Posterior vena cava (tissue), 2 donors: Measurements from ENCODE around the gene RBM47. TPM values are rescaled to one million over a fixed set of nuclear protein-coding genes. Genes with fewer than 3 reads are reported as not detected.
"Not testable (repeated sequence)": the region's sequence is repeated elsewhere in the genome, so short reads cannot be mapped to it uniquely, and the experiment has no call there.

Experiments
- DNase-seq: peaks from one replicate; pipeline ENCODE4 v3.0.0-alpha.2; 2020; ENCODE audit warnings: low spot score
- intact Hi-C, 2 donors: fragments of 100-400 bp; cut with DNase I; formaldehyde crosslinking; loops; one replicate each; pipeline versions ENCODE4 v1.14.1 to v1.14.2; 2022 to 2023
- total RNA-seq, 2 donors: library from RNA; stranded (reverse); fragmentation: NEBNext Ultra II Directional; extraction: Animal tissue kit (Norgen Biotek cat#: 25700); gene quantifications; one replicate each; pipeline ENCODE4 v1.2.1, GENCODE V29; 2021
- donor health status: DM: yes; HTN: yes; CAD: no.
- donor health status: DM: yes; HTN: yes; CAD: no.

Gene RBM47
- total RNA-seq, 2 donors from 2014 or later: 12.5 to 22.6 TPM

DNA sequence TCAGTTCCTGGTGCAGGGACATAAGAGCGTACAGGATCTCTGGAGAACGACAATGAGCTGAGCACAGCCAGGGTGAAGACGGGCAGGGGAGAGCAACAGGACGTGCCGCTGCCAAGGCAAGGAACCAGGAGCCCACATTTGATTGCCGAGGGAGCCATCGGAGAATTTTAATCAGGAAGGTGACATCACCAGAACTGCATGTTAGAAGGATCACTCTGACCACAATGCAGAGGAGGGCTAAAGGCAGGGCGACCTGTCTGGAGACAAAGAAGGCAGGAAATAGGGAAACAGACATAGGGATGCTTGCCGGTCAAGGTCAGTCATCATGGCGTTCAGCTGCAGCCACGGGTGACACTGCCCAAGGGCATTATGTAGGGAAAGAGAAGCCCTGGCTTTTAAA is 81.4 kb downstream of the RBM47 start:
- intact Hi-C loops: no loop called here
- no peak for DNase-seq

DNA sequence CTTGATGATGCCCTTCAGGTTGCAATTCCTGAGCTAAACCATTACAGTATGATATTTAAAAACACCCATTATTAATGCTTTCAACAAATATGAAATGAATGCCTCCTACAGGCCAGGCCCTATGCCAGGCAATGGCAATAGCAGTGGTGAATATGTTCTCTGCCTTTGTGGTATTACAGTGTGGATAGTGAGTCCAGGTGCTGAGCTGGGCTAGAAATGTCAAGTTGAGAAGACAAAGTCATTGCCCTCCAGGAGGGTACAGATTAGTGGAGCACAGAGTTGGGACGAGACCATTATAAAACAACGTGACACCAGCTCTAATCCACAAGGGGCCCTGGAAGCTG is 81.9 kb downstream of the RBM47 start:
- DNase-seq: no peak
- intact Hi-C loops: no loop called here

DNA sequence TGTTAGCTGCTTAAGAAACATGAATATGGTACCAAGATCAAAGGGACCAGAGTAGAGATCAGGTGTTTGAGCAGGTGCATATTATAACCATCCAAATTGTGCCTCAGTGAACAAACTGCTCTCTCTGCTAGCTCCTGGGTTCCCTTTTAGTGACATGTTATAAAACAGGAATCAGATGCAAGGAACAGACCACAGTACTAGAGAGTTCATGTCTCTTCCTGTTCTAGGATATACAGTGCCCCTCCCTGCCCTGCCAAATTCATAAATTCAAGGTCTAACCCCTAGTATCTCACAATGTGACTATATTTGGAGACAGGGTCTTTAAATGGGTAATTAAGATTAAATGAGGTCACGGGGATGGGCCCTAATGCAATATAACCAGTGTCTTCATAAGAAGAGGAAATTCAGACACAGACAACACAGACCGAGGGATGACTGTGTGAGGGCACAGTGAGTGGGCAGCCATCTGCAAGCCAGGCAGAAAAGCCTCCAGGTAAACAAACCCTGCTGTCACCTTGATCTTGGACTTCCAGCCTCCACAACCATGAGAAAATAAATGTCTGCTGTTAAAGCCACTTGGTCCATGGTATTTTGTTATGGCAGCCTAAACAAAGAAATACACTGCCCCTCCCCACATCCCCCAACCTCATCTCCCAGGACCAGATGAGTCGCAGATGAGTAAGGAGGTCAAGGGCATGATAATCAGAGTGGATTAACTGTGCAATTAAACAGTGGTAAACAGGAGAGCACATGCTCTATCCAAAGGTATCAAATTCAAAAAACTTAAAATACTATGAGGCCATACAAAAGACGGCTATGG is 82.5 kb downstream of the RBM47 start:
- intact Hi-C loops: no loop called here

DNA sequence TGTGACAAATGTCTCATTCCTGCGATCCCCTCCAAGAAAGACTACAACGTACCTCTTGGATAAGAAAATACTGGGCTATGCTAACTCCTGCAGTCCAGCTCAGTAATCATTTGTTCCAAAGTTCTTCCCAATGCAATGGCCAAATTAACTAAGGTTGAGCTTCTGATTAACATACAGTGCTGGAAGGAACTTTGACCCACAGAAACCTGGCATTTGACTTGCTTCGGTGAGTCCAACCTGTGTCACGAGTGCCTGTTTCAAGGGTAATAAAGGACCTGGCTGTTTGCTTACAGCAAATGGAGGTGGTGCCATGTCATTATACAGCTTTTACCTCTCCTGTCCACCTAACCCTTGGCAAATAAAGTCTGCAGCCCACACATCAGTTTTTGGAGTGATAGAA is 83.2 kb downstream of the RBM47 start:
- no peak for DNase-seq
- intact Hi-C loops: no loop called here

More for the DNA sequence above, 82.5 kb downstream of the RBM47 start:
- no peak for DNase-seq

DNA sequence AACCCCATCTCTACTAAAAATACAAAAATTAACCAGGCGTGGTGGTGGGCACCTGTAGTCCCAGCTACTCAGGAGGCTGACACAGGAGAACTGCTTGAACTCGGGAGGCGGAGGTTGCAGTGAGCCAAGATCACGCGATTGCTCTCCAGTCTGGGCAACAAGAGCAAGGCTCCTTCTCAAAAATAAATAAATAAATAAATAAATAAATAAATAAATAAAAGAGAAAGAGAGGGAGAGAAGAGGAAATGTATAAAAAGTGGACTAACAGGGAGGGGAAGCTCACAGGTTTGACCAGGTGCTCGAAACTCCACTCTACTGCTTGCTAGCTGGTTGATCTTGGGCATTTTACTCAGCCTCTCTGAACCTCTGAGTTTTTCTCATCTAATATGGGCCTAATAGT is 84.2 kb downstream of the RBM47 start:
- DNase-seq, intact Hi-C loops: not testable (repeated sequence)

DNA sequence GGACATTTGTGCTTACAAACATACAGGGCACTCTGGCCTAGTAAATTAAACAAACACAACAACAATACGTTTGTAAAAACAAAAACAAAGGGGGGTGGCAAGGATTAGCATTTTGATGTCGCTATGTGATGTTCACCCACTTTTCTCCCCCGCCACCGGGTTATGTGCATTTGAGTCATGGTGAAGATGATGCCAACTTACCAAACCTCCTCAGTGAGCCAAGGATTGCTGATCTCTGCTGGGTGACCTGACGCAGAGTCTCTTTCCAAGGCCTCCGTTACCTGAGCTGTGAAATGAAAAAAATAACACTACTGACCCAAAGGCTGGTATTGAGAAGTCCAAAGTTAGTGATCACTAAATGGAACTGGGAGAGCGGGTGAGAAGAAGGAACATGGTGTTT is 85.4 kb downstream of the RBM47 start:
- intact Hi-C loops: no loop called here
- no peak for DNase-seq

DNA sequence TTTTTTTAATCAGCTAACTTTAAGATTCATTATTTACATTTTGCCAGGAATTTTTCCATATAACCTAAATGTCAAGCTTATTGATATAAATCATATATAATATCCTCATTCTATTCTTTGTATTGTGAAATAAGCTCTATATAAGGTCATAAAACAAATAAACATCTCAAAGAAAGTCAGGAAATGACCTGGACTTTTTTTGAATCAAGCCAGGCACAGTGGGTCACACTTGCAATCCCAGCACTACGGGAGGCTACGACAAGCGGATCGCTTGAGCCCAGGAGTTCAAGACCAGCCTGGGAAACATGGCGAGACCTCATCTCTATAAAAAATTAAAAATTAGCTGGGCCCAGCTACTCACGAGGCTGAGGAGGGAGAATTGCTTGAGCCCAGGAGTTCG is 88.9 kb downstream of the RBM47 start:
- DNase-seq: no peak
- intact Hi-C loops: no loop called here

DNA sequence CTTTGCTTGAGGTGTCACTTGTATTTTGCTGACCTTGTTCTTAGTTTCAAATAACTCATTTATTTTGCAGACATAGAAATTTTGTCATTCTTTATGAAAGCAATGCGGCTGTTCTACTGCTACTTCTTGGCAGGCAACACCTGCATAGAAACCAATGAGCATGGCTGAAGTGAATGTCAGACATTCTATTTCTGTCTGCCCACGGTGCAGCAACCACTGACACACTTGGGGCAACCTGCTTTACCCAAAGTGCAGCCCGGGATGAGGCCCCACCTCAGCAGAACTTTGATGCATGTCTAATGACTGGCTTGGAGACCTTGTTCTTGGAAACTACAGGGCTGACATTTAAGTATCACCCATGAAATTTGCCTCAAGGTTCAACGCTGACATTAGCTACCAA is 93.6 kb downstream of the RBM47 start:
- intact Hi-C loops: no loop called here

DNA sequence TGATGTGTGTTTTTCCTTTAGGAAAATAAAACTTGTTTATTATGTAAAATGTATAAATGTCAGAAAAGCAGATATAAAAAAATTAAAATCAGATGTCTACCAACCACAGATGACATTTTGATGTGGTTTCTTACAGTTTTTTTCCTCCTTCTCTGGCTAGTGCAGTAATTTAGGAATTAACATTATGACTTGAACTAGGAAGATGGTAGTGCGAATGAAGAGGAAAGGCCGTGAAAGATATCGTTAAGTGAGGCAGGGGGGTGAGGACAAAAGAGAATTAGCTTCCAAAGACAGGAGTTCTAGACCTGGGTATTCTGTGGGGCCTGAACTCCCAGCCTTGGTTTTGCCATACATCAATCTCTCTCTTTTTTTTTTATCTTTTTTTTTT is 98.0 kb downstream of the RBM47 start:
- no peak for DNase-seq
- intact Hi-C loops: no loop called here

More for the DNA sequence above, 93.6 kb downstream of the RBM47 start:
- no peak for DNase-seq

DNA sequence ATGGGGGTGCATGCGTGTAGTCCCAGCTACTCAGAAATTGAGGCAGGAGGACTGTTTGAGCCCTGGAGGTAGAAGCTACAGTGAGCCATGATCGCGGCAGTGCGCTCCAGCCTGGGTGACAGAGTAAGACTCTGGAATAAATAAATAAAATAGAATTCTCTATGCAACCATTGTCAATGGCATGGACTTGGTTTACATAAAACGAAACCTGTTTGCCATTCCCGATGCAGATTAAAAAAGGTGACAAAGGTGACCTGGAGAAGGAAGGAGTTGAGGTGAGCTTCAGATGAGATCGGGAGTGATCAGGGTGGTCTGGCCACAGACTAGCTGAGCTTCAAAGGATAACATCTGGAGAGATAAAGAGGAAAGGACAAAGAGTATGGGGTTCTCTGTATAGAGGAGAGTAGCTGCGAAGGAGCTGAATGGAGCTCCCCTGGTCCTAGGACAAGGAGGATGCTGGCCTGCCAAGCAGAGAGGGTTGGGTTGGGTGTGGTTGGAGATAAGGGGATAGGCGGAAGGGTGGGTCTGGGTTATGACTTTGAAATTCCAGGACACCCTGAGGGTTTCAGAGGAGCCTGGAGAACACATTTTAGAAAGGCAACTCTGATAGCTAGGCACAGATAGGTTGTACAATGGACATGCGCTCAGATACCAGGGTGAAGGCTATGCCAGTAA is 98.6 kb downstream of the RBM47 start:
- intact Hi-C loops: no loop called here
- DNase-seq: no peak

DNA sequence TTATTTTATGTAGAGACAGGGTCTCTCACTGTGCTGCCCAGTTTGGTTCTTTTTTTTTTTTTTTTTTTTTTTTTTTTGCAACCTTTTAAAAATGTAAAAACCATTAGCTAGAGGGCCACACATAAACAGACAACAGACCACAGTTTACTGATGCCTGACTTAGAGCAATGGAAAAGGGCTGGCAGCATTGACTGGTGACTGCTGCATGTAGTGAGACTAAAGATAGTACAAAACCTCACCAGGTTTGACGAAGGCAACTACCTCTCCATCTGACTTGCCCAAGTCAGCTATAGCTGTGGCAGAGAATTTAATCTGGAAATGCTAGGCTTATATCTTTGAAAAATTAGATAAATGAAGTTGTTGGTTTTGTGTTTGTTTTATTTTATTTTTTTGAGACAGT is 102.9 kb downstream of the RBM47 start:
- intact Hi-C loops: no loop called here
- no peak for DNase-seq

DNA sequence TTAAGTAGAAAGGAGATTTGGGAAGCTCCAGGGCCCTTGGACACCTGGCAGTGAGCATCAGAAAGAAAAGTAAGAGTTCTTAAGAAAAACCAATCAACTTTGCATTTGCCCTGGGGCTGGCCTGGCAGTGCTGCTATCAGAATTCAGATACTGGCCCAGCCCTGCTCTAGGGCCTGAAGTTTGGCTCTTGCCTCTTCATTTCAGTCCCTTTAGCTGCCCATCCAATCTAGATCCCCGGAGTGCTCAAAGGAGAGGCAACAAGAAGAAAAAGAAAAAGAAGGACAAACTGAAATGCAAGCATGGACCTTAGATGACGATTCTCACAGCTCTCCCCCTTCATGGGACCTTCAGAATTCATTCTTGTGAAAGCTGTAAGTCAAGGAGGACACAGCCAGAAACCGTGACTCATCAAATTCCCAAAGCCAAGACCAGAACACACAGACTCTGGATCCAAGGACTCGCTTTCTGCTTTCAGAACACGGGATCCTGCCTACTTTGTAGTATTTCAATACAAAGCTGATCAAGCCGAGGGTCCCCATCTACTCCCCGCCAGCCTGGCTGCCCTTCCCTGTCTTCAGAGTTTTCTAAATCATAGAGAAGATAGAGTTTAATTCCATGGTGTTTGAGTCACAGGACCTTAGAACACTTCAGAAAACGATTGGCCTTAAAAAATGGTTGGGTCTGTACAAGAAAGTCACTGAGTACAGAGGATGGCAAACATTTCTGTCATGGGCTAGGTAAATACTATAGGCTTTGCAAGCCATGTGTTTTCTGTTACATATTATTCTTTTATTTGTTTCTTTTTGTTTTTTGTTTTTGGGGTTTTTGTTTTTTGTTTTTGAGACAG is 103.7 kb downstream of the RBM47 start:
- intact Hi-C loops: no loop called here
- no peak for DNase-seq

DNA sequence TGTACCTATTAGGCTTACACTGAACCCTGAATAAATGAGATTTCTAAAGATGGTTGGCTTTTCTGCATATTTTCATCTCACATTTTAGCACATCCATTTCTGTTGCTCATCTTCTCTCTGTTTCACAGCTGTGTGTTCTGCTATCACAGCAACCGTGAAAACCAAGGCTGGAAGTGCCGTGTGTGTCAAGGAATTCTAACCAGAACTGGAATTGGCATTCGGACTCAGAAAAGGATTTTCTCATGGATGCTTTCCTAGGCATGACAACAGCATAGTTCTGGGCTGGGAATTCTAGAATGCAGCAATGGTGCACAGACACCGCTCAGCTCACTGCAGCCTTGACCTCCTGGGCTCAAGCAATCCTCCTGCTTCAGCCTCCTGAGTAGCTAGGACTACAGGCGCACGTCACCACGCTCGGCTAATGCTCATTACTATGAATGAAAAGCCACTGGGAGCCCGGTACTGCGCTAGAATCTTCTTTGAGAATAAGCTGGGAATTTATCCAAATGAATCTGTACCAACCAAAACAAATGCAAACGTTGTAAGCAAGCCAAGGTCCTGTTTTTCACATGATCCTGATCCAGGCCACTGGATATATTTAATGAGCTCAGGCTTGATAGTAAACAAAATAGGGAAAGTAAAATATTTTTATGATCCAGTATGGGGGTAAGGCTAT is 105.2 kb downstream of the RBM47 start:
- no peak for DNase-seq
- intact Hi-C loops: no loop called here

DNA sequence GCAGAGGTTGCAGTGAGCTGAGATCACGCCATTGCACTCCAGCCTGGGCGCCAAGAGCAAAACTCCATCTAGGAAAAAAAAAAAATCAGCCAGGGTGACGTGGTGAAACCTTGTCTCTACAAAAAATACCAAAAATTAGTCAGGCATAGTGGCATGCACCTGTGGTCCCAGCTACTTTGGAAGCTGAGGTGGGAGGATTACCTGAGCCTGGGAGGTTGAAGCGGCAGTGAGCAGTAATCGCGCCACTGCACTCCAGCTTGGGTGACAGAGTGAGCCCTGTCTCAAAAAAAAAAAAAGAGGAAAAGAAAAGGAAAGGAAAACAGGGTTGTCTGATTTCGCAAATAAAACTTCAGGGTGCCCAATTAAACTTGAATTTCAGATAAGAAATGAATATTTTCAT is 106.1 kb downstream of the RBM47 start:
- no peak for DNase-seq
- intact Hi-C loops: no loop called here

DNA sequence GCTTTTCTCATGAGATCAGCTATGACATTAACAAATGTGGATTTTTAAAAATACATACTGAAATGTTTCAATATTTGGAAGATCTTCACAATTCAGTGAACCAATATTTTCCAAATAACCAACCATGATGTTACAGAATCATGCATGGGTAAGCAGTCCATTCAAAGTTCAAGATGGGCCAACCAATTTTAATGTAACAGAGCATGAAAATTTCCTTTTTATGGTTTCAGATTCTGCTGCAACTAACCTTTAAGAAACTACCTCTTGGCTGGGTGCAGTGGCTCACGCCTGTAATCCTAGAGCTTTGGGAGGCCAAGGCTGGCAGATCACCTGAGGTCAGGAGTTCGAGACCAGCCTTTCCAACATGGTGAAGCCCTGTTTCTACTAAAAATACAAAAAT is 107.7 kb downstream of the RBM47 start:
- DNase-seq: no peak
- intact Hi-C loops: no loop called here

DNA sequence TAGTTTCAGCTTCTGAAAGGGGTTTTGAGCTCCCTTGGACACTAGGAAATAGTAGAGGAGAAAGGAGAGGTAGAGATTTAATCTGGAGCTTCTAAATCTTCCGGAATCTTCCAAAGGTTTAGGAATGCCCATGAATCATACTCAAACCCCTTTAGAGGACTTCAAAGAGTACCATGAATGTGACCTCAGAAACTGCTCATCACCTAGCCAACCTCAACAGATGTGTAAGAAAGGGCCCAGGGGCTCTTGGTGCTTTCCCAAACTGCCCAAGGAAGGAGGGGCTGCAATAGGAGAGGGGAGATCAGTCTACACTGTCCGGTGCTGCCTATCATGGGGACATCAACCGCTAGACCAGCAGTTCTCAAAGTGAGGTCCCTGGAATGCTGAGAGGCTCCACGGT is 109.1 kb downstream of the RBM47 start:
- intact Hi-C loops: no loop called here
- no peak for DNase-seq

DNA sequence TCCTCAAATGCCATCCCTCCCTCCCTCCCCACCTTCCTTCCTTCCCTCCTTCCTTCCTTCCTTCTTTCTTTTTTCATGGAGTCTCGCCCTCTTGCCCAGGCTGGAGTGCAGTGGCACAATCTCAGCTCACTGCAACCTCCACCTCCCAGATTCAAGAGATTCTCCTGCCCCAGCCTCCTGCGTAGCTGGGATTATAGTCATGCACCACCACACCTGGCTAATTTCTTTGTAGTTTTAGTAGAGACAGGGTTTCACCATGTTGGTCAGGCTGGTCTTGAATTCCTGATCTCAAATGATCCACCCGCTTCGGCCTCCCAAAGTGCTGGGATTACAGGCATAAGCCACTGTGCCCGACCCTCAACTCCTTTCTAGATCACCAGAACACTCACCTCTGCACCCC is 112.6 kb downstream of the RBM47 start:
- intact Hi-C loops, DNase-seq: not testable (repeated sequence)

DNA sequence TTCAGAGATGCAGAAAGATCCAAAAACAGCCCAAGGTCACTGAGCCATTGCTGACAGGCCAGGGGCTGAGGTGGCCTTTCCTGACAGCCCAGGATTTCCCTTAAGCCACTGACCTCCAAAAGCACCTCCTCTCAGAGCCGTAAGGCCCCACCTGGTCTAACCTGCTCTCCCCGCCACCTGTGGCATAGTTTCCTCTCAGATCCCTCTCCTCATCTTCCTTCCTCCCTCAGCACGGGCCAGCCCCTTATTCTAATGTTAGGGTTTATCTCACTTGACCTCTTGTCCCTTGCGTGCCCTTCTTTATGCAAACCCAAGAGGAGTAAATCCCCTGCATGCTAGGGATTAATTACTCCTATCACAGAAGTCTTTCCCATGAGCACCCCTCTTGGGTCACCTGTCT is 113.0 kb downstream of the RBM47 start:
- no peak for DNase-seq
- intact Hi-C loops: no loop called here

DNA sequence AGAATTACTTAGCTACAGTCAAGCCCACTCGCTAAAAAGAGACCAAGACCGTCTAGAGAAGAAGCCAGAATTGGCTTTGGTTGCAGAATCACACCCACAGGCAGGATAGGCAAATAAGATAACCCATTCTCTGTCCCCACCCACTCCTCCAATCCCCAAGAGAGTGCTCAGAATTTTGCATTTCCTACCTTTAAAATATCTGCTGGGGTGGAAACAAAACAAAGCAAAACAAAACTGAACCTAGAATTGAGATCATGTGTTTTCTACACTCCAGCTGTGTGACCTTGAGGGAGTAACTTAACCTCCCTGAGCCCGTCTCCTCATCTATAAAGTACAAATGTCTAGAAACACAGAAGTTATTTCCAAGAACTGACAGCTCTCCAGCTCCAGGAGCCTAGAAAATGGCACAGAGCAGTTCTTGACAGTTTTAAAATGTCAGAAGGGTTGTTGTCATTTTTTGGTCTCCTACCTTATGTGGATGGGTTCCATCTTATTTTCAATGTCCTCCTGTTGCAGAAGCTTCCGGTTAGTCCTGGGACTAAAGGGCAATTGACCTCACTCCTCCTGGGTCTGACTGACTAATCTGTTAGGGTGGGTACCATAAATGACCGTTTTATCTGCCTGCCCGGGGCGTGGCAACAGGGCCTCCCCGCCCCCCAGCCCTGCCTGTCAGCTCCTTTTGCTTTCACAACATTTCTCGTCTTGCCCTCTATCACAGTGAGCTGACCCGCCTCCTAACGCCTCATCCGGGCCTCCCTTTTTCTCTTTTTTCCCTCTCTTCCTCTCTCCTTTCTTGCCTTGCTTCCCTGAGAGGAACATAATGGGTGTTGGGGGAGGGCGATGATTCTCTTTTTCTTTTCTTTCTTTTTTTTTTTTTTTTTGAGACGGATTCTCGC is 114.0 kb downstream of the RBM47 start:
- intact Hi-C loops: no loop called here
- DNase-seq: no peak
